Uterus (tissue), 2 donors: Measurements from ENCODE around the gene CPE.

Source experiments
- POLR2A ChIP-seq, 2 donors: fragments of 450-650 bp; IDR thresholded peaks; one replicate each; pipeline ENCODE4 v1.6.1; 2016; ENCODE audit warnings: antibody characterized with exemption in 2 of 2, mild to moderate bottlenecking in 1 of 2, moderate library complexity in 1 of 2
- TF ChIP-seq, protein P1 (sequence below), 4 experiments: fragments of 200-600 bp in 2 of 4; fragments of 450-650 bp in 2 of 4; sonication (generic) in 2 of 4; IDR thresholded peaks; one replicate each; pipeline ENCODE4 v1.5.1; 2016 to 2019; ENCODE audit warnings: antibody characterized with exemption in 4 of 4, mild to moderate bottlenecking in 2 of 4, moderate library complexity in 1 of 4

DNA sequence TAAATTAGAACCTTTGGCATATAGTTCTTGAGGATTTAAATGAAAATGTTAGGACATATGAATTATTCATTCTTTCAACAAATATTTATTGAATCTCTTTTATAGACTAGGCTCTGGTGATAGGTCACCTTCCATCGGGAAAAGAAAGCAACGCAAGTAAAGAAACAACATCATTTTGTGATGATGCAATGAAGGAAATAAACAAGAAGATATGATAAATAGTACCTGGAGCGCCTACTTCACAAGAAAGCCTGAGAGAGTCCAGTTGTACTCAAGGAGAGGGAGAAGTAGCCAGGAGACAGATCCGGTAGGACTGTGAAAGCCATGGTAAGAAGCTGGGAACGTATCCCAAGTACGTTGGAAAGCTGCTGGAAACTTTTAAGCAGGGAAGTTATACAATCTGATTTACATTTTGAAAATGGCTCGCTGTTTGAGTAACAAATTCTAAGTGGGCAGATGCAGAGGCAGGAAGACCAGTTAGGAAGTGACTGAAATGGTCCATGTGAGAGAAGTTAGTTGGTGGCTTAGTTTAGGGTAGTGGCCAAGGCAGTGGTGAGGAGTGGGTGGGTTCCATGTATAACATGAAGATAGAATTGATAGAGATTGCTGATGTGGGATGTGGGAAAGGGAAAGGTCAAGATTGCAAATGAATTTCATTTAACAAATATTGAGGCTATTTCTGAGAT lies 17.7 kb upstream of the CPE start:
- TF ChIP-seq, protein P1, sequence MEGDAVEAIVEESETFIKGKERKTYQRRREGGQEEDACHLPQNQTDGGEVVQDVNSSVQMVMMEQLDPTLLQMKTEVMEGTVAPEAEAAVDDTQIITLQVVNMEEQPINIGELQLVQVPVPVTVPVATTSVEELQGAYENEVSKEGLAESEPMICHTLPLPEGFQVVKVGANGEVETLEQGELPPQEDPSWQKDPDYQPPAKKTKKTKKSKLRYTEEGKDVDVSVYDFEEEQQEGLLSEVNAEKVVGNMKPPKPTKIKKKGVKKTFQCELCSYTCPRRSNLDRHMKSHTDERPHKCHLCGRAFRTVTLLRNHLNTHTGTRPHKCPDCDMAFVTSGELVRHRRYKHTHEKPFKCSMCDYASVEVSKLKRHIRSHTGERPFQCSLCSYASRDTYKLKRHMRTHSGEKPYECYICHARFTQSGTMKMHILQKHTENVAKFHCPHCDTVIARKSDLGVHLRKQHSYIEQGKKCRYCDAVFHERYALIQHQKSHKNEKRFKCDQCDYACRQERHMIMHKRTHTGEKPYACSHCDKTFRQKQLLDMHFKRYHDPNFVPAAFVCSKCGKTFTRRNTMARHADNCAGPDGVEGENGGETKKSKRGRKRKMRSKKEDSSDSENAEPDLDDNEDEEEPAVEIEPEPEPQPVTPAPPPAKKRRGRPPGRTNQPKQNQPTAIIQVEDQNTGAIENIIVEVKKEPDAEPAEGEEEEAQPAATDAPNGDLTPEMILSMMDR (IDR thresholded peaks at IDR 0.05) = no peak
- no peak for TF ChIP-seq POLR2A (IDR thresholded peaks at IDR 0.05)
